ENCODE data around the gene GPR176. TPM values are rescaled to one million over a fixed set of nuclear protein-coding genes. Genes with fewer than 3 reads are reported as not detected.

Gene GPR176
- total RNA-seq, 5 donors from 2014 or later (not counting 1 experiment from before 2014, with no cell fraction given), result 0.15 to 0.30 TPM; not detected in 3

DNA sequence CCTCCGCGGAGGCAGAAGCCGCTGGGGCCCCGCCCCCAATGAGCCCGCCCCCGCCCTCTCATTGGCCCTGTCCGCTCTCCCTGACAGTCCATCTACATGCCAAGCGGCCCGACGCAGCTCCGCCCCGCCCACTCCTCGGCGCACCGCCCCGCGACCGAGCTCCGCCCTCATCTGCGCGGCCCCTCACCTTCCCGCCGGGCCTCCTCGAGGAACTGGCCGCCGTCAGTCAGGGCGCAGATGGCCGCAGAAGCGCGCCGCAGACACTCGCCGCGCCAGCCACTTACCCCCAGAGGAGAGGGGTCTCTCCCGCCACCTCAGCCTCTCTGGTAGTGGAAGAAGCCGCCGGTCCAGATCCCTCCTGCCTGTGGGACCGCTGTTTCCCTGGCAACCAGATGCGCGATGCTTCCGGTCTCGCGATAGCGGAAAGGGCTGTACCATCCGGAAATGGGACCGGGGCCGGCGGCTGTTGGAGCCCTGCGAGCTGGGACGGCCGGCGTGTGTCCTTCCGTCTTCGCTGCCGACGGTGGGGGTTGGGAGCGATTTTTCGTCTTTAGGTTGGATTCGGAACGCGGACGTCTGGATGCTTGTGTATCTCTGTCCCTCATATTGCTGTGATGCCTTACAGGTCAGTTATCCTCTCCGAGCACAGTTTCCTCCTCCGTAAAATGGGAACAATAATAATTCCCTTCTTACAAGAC is 137.5 kb downstream of the GPR176 start, which contains the start of gene FSIP1:
Gene FSIP1, minus strand, starts transcription at position 401 of the 698 bp plus-strand sequence. CDS start 6,317 bp downstream, outside the sequence.
- Histone ChIP-seq H3K27ac (ENCODE audit: low read length) (peak within 1 kb of the TSS; percentile 77), H3K36me3 (ENCODE audit: control insufficient read depth in 2 of 2, extremely low read depth in 1 of 2, insufficient read depth in 1 of 2, low read length in 1 of 2) (no peaks in the 10 kb centered on the region), H3K9me3 (no peaks in the 10 kb centered on the region), H3K4me3 (ENCODE audit: control insufficient read depth in 1 of 2, extremely low read depth in 1 of 2, low read length in 1 of 2) (peak within 1 kb of the TSS; percentile 88 to 91), H3K4me1 (ENCODE audit: control insufficient read depth in 1 of 2, extremely low read depth in 1 of 2, insufficient read depth in 2 of 2, low read length in 2 of 2) (peaks cover 13 to 15% of the 10 kb centered on the region in 2 experiments), H3K27me3 (replicated peaks in 1 of 2; ENCODE audit: control insufficient read depth in 2 of 2, extremely low read depth in 1 of 2, insufficient read depth in 2 of 2, low read length in 1 of 2) (no peaks in the 10 kb centered on the region)
- peak within 1 kb of the TSS; percentile 80 to 85 for H3K27ac Mint-ChIP-seq
- ATAC-seq (replicated peaks in 1 of 4) (peak; percentile 98 to 100 (median 99)), DNase-seq (peak; percentile 86 to 98 (median 92))
- POLR2A ChIA-PET, result interaction anchor here in 1 of 2 donors (0.5 to 0.6 kb wide), 2 partner anchors 9 to 314 kb away, joined by 3 to 6 read pairs; no protein-coding TSS in a partner anchor
- H3K36me3 Mint-ChIP-seq, result peaks cover 2% of the 10 kb centered on the region
- peak within 1 kb of the TSS; percentile 76 to 97 (median 91) for H3K4me3 Mint-ChIP-seq
- WGBS (ENCODE audit: insufficient coverage), result under 1% methylated on average over 45 of the region's 64 CpGs
- CTCF ChIA-PET, result interaction anchor here (0.6 to 0.8 kb wide), 4 partner anchors 25 to 1535 kb away, joined by 3 to 6 read pairs (median 4); no protein-coding TSS in a partner anchor
- H3K9me3 Mint-ChIP-seq, result no peaks in the 10 kb centered on the region
- H3K27me3 Mint-ChIP-seq, result no peaks in the 10 kb centered on the region
- H3K4me1 Mint-ChIP-seq, result peaks cover 47 to 56% (median 51%) of the 10 kb centered on the region in 3 donors

GRCh38 chr15:39781967-39782302 is 138.1 kb downstream of the GPR176 start:
- DNase-seq (no peak), ATAC-seq (replicated peaks in 1 of 4) (no peak)
- H3K27me3 ChIP-seq (replicated peaks in 1 of 2; ENCODE audit: control insufficient read depth in 2 of 2, extremely low read depth in 1 of 2, insufficient read depth in 2 of 2, low read length in 1 of 2), result no peaks in the 10 kb centered on the region
- H3K9me3 Mint-ChIP-seq, result no peaks in the 10 kb centered on the region
- peaks cover 48 to 55% (median 51%) of the 10 kb centered on the region in 3 donors for H3K4me1 Mint-ChIP-seq
- peak overlapping the region; percentile 29 to 88 for H3K4me3 ChIP-seq (ENCODE audit: control insufficient read depth in 1 of 2, extremely low read depth in 1 of 2, low read length in 1 of 2)
- CTCF ChIA-PET, result interaction anchor here in 1 of 2 donors (0.7 kb wide), 1 partner anchor 24 kb away, joined by 3 read pairs; no protein-coding TSS in a partner anchor
- H3K27me3 Mint-ChIP-seq, result peaks cover 2 to 3% of the 10 kb centered on the region in 2 donors
- POLR2A ChIA-PET, result interaction anchor here (0.6 kb wide), 2 partner anchors 9 to 383 kb away, joined by 3 to 5 read pairs; no protein-coding TSS in a partner anchor
- peaks cover 2% of the 10 kb centered on the region for H3K36me3 Mint-ChIP-seq
- peak overlapping the region; percentile 77 for H3K27ac ChIP-seq (ENCODE audit: low read length)
- no peaks in the 10 kb centered on the region for H3K9me3 ChIP-seq
- H3K4me1 ChIP-seq (ENCODE audit: control insufficient read depth in 1 of 2, extremely low read depth in 1 of 2, insufficient read depth in 2 of 2, low read length in 2 of 2), result peaks cover 13 to 15% of the 10 kb centered on the region in 2 experiments
- 0% methylated on average over 1 of the region's 2 CpGs for WGBS (ENCODE audit: insufficient coverage)
- no peaks in the 10 kb centered on the region for H3K36me3 ChIP-seq (ENCODE audit: control insufficient read depth in 2 of 2, extremely low read depth in 1 of 2, insufficient read depth in 1 of 2, low read length in 1 of 2)
- H3K27ac Mint-ChIP-seq, result peak overlapping the region; percentile 80 to 85
- peak overlapping the region; percentile 76 to 97 (median 91) for H3K4me3 Mint-ChIP-seq

DNA sequence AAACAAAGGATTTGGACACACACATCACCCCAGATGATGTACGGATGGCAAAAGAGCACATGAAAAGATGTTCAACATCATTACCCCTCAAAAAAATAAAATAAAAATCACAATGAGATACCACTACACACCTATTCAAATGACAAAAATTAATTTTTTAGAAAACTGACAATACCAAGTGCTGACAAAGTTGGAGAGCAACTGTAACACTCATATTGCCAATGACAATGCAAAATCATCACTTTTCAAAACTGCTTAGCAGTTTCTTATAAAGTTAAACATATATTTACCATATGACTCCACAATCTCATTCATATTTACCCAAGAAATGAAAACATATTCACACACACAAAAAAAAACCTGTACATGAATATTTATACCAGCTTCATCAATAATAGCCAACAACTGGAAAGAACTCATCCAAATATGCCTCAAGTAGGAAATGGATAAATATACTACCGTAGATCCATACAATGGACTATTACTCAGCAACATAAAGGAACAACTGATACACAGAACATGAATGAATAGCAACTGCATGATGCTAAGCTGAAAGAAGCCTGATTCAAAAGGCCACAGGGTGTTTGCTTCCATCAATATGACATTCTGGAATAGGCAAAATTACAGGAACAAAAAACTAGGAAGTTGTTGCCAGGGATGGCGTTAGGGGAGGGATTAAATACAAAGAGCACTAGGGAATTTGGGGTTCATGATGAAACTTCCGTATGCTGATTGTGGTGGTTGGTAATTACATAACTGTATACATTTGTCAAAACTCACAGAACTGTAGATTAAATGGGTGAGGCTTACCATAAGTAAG is 138.7 kb downstream of the GPR176 start:
- peak overlapping the region in 1 of 2 donors; percentile 88 for H3K4me3 ChIP-seq (ENCODE audit: control insufficient read depth in 1 of 2, extremely low read depth in 1 of 2, low read length in 1 of 2)
- H3K36me3 ChIP-seq (ENCODE audit: control insufficient read depth in 2 of 2, extremely low read depth in 1 of 2, insufficient read depth in 1 of 2, low read length in 1 of 2), result no peaks in the 10 kb centered on the region
- ChIA-PET POLR2A (interaction anchor here (0.6 to 0.8 kb wide), 2 partner anchors 24 to 384 kb away, joined by 4 to 5 read pairs; no protein-coding TSS in a partner anchor), CTCF (no interaction called here)
- ATAC-seq (replicated peaks in 1 of 4) (no peak), DNase-seq (no peak)
- H3K27ac ChIP-seq (ENCODE audit: low read length), result peak overlapping the region; percentile 77
- peaks cover 13 to 15% of the 10 kb centered on the region in 2 experiments for H3K4me1 ChIP-seq (ENCODE audit: control insufficient read depth in 1 of 2, extremely low read depth in 1 of 2, insufficient read depth in 2 of 2, low read length in 2 of 2)
- Mint-ChIP-seq H3K4me3 (peak overlapping the region; percentile 55 to 97 (median 76)), H3K36me3 (peaks cover 2% of the 10 kb centered on the region), H3K27me3 (peaks cover 2 to 3% of the 10 kb centered on the region in 2 donors), H3K27ac (peak overlapping the region; percentile 80 to 85), H3K9me3 (no peaks in the 10 kb centered on the region), H3K4me1 (peaks cover 45 to 53% (median 48%) of the 10 kb centered on the region in 3 donors)
- H3K9me3 ChIP-seq, result no peaks in the 10 kb centered on the region
- H3K27me3 ChIP-seq (replicated peaks in 1 of 2; ENCODE audit: control insufficient read depth in 2 of 2, extremely low read depth in 1 of 2, insufficient read depth in 2 of 2, low read length in 1 of 2), result no peaks in the 10 kb centered on the region
- WGBS (ENCODE audit: insufficient coverage), result 100% methylated on average over 1 of the region's 4 CpGs

DNA sequence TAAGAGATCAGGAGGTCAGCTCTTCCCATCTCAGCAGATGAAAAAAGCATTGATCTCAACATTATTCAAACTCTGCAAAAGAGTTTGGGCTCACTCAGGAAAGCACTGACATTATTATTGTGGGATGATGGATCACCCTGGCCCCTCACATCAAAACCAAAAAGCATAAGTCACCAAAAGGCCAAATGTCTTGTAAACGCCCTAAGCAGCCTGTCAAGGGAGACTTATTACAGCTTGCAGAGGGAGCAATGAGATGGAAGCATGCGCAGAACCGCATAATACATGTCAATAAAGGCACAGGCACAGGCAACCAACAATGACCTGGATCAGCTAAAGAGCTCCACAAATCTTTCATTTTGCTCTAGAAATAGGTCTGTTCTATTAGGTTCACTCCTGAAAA is 142.0 kb downstream of the GPR176 start:
- no peak overlapping the region for H3K4me3 ChIP-seq (ENCODE audit: control insufficient read depth in 1 of 2, extremely low read depth in 1 of 2, low read length in 1 of 2)
- 29% methylated on average over 1 of the region's 3 CpGs for WGBS (ENCODE audit: insufficient coverage)
- H3K27ac ChIP-seq (ENCODE audit: low read length), result no peak overlapping the region
- no peaks in the 10 kb centered on the region for H3K27me3 ChIP-seq (replicated peaks in 1 of 2; ENCODE audit: control insufficient read depth in 2 of 2, extremely low read depth in 1 of 2, insufficient read depth in 2 of 2, low read length in 1 of 2)
- H3K4me3 Mint-ChIP-seq, result no peak overlapping the region
- DNase-seq (no peak), ATAC-seq (replicated peaks in 1 of 4) (no peak)
- H3K27me3 Mint-ChIP-seq, result peaks cover 2 to 7% of the 10 kb centered on the region in 2 donors
- H3K4me1 ChIP-seq (ENCODE audit: control insufficient read depth in 1 of 2, extremely low read depth in 1 of 2, insufficient read depth in 2 of 2, low read length in 2 of 2), result peaks cover 10 to 13% of the 10 kb centered on the region in 2 experiments
- CTCF ChIA-PET, result interaction anchor here in 1 of 2 donors (1.4 kb wide), 1 partner anchor 22 kb away, joined by 3 read pairs; no protein-coding TSS in a partner anchor
- no peaks in the 10 kb centered on the region for H3K36me3 ChIP-seq (ENCODE audit: control insufficient read depth in 2 of 2, extremely low read depth in 1 of 2, insufficient read depth in 1 of 2, low read length in 1 of 2)
- H3K27ac Mint-ChIP-seq, result no peak overlapping the region
- peaks cover 27 to 39% (median 37%) of the 10 kb centered on the region in 3 donors for H3K4me1 Mint-ChIP-seq
- H3K9me3 Mint-ChIP-seq, result no peaks in the 10 kb centered on the region
- H3K36me3 Mint-ChIP-seq, result no peaks in the 10 kb centered on the region
- POLR2A ChIA-PET, result no interaction called here
- H3K9me3 ChIP-seq, result no peaks in the 10 kb centered on the region

- ATAC-seq (replicated peaks in 1 of 4) (no peak), DNase-seq (no peak)
- POLR2A ChIA-PET, result no interaction called here
- WGBS (ENCODE audit: insufficient coverage), result 100% methylated on average over 2 of the region's 4 CpGs
- CTCF ChIA-PET, result interaction anchor here in 1 of 2 donors (1.4 kb wide), 1 partner anchor 21 kb away, joined by 3 read pairs; no protein-coding TSS in a partner anchor
- Histone ChIP-seq H3K9me3 (no peaks in the 10 kb centered on the region), H3K27ac (ENCODE audit: low read length) (no peak overlapping the region), H3K36me3 (ENCODE audit: control insufficient read depth in 2 of 2, extremely low read depth in 1 of 2, insufficient read depth in 1 of 2, low read length in 1 of 2) (no peaks in the 10 kb centered on the region), H3K4me1 (ENCODE audit: control insufficient read depth in 1 of 2, extremely low read depth in 1 of 2, insufficient read depth in 2 of 2, low read length in 2 of 2) (peaks cover 9 to 13% of the 10 kb centered on the region in 2 experiments), H3K27me3 (replicated peaks in 1 of 2; ENCODE audit: control insufficient read depth in 2 of 2, extremely low read depth in 1 of 2, insufficient read depth in 2 of 2, low read length in 1 of 2) (no peaks in the 10 kb centered on the region), H3K4me3 (ENCODE audit: control insufficient read depth in 1 of 2, extremely low read depth in 1 of 2, low read length in 1 of 2) (no peak overlapping the region)
- H3K4me3 Mint-ChIP-seq, result no peak overlapping the region
- H3K9me3 Mint-ChIP-seq, result no peaks in the 10 kb centered on the region
- H3K27ac Mint-ChIP-seq, result no peak overlapping the region
- H3K4me1 Mint-ChIP-seq, result peaks cover 26 to 36% (median 34%) of the 10 kb centered on the region in 3 donors
- H3K27me3 Mint-ChIP-seq, result peaks cover 2 to 7% of the 10 kb centered on the region in 2 donors
- no peaks in the 10 kb centered on the region for H3K36me3 Mint-ChIP-seq
Measured at GRCh38 chr15:39777496-39777895, 142.6 kb downstream of the GPR176 start.

DNA sequence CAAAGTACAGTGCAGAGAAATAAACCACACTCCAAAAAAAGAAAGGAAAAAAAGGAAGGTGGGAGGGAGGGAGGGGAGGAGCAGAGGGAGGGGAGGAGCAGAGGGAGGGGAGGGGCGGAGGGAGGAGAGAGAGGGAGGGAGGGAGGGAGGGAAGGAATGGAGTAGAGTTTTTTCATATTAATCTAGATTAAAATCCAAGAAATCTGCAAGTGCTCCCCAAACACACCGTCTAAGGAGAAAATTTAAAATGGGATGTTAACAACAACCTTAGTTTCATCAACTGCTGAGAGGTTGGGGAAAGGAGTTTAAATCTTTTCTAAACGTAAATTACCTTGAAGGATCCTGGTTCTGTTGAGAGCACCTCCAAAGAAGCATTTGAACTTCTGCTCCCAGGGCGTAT is 144.0 kb downstream of the GPR176 start:
- Histone ChIP-seq H3K36me3 (ENCODE audit: control insufficient read depth in 2 of 2, extremely low read depth in 1 of 2, insufficient read depth in 1 of 2, low read length in 1 of 2) (no peaks in the 10 kb centered on the region), H3K9me3 (no peaks in the 10 kb centered on the region), H3K4me1 (ENCODE audit: control insufficient read depth in 1 of 2, extremely low read depth in 1 of 2, insufficient read depth in 2 of 2, low read length in 2 of 2) (peaks cover 3 to 12% of the 10 kb centered on the region in 2 experiments), H3K4me3 (ENCODE audit: control insufficient read depth in 1 of 2, extremely low read depth in 1 of 2, low read length in 1 of 2) (no peak overlapping the region), H3K27ac (ENCODE audit: low read length) (no peak overlapping the region), H3K27me3 (replicated peaks in 1 of 2; ENCODE audit: control insufficient read depth in 2 of 2, extremely low read depth in 1 of 2, insufficient read depth in 2 of 2, low read length in 1 of 2) (no peaks in the 10 kb centered on the region)
- DNase-seq (no peak), ATAC-seq (replicated peaks in 1 of 4) (no peak)
- Mint-ChIP-seq H3K4me1 (peaks cover 17 to 24% (median 23%) of the 10 kb centered on the region in 3 donors), H3K36me3 (no peaks in the 10 kb centered on the region), H3K9me3 (no peaks in the 10 kb centered on the region), H3K4me3 (no peak overlapping the region), H3K27me3 (peaks cover 2 to 7% of the 10 kb centered on the region in 2 donors), H3K27ac (no peak overlapping the region)
- POLR2A ChIA-PET, result no interaction called here
- WGBS (ENCODE audit: insufficient coverage), result no CpG with 5 or more reads among the region's 4 CpGs
- CTCF ChIA-PET, result interaction anchor here in 1 of 2 donors (0.6 kb wide), 1 partner anchor 1080 kb away, joined by 4 read pairs; no protein-coding TSS in a partner anchor

Data from T-cell (primary cell).